GM21367 (cell line): ENCODE results near the gene MLXIP.

Experiments
- ATAC-seq: cut with Tn5 transposase; IDR thresholded peaks from one replicate; pipeline ENCODE4 v1.9.1; 2021; ENCODE audit not compliant: unreplicated experiment

The MLXIP gene

GRCh38 chr12:122123051-122123760, 44.6 kb downstream of the MLXIP start:
- ATAC-seq: no peak

DNA sequence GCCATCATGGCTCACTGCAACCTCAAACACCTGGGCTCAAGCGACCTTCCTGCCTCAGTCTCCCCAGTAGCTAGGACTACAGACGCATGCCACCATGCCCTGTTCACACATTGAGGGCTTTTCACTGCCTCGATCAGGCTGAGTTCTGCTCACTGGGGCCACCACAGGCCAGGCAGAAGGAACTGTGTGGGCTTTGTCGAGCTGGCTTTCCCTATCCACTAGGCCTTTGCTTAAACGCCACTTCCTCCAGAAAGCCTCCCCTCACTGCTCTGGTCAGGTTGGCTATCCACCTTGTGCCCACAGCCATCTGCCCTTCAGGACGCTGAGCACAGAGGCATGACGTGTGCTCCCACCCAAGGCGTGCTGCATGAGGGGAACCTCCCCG, 45.2 kb downstream of the MLXIP start:
- no peak for ATAC-seq

GRCh38 chr12:122124370-122124769, 45.8 kb downstream of the MLXIP start:
- ATAC-seq: no peak

DNA sequence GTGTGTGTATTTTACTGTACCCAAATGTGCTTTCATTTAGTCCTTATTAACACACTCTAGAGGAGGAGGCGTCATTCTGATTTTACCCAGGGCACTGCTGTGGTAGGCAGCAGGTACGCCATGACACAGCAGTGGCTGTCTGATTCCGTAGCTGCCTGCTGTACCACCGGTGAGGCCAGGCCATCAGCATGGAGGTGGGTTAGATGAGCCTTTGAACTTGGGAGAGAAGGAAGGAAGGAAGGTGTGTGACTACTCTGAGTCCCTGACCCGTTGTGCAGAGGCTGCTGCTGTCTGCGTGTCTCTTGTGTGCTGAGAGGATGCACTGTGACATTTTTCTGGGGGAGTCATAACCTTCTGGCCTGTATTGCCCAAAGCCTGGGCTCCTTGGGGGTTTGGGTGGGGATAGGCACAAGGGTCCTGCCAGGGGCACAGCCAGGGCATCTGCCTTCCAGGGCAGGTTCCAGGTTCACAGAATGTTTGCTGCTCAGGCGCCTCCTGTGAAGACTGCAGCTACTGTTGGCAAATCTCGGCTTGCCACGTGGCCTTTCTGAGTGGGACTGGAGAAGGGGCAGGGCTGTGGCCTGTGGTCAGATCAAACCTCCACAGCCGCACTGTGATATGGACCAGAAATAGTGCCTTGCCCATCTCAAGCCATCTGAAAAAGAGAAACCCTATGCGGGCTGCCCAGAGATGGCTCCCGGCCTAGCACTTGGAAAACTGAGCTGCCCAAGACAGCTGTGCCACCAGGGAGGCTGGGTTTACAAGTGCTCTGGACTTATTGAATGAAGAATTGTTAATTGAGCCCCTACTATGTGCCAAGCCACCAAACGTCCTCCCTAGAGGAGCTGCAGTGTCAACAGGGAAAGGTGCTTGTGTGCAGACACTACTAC, 47.1 kb downstream of the MLXIP start:
- ATAC-seq: no peak

GRCh38 chr12:122126342-122126635, 47.7 kb downstream of the MLXIP start:
- ATAC-seq: no peak

- no peak for ATAC-seq
Observed at GRCh38 chr12:122126713-122127597, 48.4 kb downstream of the MLXIP start.

GRCh38 chr12:122127839-122128238, 49.3 kb downstream of the MLXIP start:
- no peak for ATAC-seq

DNA sequence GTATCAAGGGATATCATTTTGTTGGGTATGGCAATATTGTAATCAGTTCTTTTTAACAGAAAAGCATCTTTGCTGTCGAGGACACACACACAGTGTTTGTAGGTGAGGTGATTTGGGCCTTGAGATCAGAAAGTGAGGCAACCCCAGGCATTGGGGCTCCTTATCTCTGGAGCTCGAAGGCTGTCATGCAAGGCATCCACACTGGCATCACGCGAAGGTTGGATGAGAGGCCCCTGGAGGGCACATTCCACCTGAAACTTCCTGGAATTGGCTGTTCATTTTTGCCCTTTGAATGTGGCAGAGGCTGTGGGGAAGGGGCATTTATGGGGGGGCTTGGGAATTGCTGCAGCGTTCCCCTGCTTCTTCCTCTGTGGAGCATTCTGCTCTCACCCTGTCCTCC, 49.9 kb downstream of the MLXIP start:
- no peak for ATAC-seq

- ATAC-seq: no peak
Observed at GRCh38 chr12:122129131-122129530, 50.6 kb downstream of the MLXIP start.

DNA sequence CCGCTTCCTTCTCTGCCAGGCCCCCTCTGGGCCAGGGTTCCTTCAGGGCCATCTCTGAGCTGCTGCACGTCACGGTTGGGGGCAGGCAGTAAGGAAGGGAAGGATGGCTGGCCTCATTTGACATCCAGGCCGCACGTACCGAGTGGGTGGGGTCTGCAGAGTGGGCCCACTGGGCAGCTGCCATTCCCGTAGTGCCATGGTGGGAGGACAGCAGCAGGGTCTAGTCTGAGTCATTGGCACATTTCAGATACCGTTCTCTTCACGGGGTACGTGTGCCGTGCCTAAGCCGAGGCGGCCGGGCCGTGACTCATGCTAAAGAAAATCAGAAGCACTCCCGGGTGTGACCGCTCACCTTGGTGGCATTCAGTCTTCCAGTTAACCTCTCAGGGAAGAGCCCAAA, 51.6 kb downstream of the MLXIP start:
- ATAC-seq: no peak

DNA sequence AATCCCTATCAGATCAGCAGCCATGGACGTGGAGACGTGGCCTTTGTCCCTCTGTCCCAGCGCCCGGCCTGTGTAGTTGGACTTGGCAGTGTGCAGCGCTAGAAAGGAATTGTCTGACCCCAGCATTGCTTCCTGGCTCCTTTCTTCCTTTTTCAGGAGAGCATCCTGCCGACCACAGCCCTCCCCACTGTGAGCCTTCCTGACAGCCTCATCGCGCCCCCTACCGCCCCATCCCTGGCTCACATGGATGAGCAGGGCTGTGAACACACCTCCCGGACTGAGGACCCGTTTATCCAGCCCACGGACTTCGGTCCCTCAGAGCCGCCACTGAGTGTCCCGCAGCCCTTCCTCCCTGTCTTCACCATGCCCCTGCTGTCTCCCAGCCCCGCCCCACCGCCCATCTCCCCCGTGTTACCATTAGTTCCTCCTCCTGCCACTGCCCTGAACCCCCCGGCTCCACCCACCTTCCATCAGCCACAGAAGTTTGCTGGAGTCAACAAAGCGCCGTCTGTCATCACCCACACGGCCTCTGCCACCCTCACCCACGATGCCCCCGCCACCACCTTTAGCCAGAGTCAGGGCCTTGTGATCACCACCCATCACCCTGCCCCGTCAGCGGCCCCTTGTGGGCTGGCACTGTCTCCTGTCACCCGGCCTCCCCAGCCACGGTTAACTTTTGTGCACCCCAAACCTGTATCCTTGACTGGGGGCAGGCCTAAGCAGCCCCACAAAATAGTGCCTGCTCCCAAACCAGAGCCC, 54.8 kb downstream of the MLXIP start:
- ATAC-seq: no peak

DNA sequence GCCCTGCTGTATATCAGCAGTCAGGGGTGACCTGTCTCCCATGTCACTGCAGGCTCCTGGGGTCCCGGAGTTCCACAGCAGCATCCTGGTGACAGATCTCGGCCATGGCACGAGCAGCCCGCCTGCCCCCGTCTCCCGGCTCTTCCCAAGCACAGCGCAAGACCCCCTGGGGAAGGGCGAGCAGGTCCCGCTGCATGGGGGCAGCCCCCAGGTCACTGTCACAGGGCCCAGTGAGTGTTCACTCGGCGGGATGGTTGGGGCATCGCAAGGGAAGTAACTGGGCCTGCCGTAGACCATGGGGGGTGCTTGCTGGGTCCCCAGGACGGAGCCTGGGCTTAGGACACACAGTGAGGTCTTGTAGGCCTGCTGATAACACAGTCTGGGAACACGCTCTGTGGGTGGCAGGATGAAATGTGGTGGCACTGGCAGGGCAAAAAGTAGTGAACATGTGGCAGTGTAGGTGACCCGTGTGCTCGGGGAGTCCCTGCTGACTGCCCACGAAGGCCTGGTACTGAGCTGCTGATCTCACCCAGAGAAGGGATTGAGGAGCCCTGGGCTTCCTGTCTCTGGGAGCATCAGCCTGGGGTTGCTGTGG, 57.0 kb downstream of the MLXIP start:
- no peak for ATAC-seq

- ATAC-seq: no peak
Observed at GRCh38 chr12:122137229-122137628, 58.7 kb downstream of the MLXIP start.

DNA sequence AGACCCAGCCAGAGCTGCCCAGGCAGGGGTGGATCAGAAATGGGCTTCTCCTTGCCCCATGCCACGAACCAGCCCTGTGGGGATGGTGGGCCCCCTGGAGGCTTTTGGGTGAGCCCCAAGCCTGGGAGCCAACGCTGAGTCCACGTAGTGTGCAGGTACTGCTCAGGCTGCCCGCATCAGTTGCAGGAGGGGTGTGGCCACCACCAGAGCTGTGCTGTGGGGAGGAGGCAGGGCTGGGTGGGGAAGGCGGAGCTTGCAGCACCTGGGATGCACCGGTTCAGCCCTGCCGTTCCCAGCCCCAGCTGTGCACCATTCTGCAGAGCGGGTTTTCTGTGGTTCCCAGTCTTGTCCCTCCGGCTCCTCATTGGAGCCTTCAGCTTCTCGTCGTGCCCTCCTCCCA, 59.1 kb downstream of the MLXIP start:
- ATAC-seq: no peak

GRCh38 chr12:122138181-122138580, 59.6 kb downstream of the MLXIP start:
- ATAC-seq: no peak

DNA sequence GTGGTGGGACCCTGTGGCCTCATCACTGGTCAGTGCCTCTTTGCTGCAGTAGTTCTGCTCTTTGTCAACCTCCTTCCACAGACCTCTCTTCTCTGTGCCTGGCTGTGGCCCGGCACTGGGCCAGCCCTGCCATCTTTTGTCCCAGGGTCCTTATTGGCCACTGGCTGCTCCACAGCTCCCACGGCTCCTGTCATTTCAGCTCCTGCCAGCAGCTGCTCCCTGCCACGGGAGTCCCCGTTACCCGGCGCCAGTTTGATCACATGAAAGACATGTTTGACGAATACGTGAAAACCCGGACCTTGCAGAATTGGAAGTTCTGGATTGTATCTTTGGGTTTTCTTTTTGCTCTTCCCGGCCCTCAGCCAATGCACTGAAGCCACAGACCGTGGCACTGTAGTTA, 60.1 kb downstream of the MLXIP start:
- no peak for ATAC-seq

GRCh38 chr12:122139266-122139665, 60.7 kb downstream of the MLXIP start:
- no peak for ATAC-seq

DNA sequence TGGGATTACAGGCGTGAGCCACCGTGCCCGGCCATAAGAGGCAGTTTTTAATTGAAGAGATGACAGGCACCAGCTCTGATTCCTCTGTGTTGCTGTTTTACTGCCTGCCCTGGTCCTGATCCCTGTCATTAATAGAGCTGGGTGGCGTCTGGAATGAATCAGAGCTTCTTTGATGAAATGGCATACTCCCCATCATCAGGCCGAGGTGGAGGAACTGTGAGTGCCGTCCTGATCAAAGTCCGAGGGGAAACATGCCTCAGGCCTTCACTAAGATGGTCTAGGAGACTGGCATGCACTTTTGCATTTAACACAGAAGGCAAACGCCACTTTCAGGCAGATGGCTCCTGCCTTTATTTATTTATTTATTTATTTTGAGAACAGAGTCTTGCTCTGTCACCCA, 61.4 kb downstream of the MLXIP start:
- no peak for ATAC-seq

GRCh38 chr12:122140467-122141257, 62.1 kb downstream of the MLXIP start:
- ATAC-seq: no peak
